PFSK-1 (cell line): ENCODE results near the gene HS6ST1.

Experiments used
- FOXP2 ChIP-seq: optimal IDR thresholded peaks from 2 replicates; pipeline ENCODE3; 2011; ENCODE audit warnings: borderline replicate concordance, control low read depth, inconsistent platforms; ENCODE audit not compliant: insufficient read depth; ENCODE audit errors: extremely low read length, extremely low read depth
- POLR2AphosphoS5 ChIP-seq: IDR thresholded peaks from 2 replicates; pipeline ENCODE4 v1.6.1; 2012; ENCODE audit warnings: low read depth, mild to moderate bottlenecking, control low read depth, low read length, moderate library complexity
- REST ChIP-seq, 2 experiments: IDR thresholded peaks; 2 replicates each; pipeline versions ENCODE4 v1.6.1 to v1.8.0; 2011 to 2012; ENCODE audit warnings: low read depth in 2 of 2, low read length in 2 of 2, control low read depth in 1 of 2, inconsistent platforms in 1 of 2, mild to moderate bottlenecking in 1 of 2, moderate library complexity in 1 of 2; ENCODE audit not compliant: insufficient read depth in 1 of 2
- SIN3A ChIP-seq: IDR thresholded peaks from 2 replicates; pipeline ENCODE4 v1.6.1; 2012; ENCODE audit warnings: mild to moderate bottlenecking, low read length, moderate library complexity, borderline replicate concordance; ENCODE audit not compliant: insufficient read depth
- TAF1 ChIP-seq: IDR thresholded peaks from 2 replicates; pipeline ENCODE4 v1.6.1; 2012; ENCODE audit warnings: low read length, control low read depth, borderline replicate concordance; ENCODE audit not compliant: insufficient read depth

The HS6ST1 gene

GRCh38 chr2:128330583-128330982 lies 11.9 kb upstream of the HS6ST1 start:
- TF ChIP-seq SIN3A: no peak
- no peak for TF ChIP-seq FOXP2
- TF ChIP-seq TAF1: no peak
- TF ChIP-seq REST (IDR thresholded peaks at IDR 0.05; ENCODE audit: insufficient read depth in 1 of 2, low read depth in 2 of 2, low read length in 2 of 2): no peak
- TF ChIP-seq POLR2AphosphoS5: no peak

GRCh38 chr2:128329607-128330006 lies 10.9 kb upstream of the HS6ST1 start:
- TF ChIP-seq REST (IDR thresholded peaks at IDR 0.05; ENCODE audit: insufficient read depth in 1 of 2, low read depth in 2 of 2, low read length in 2 of 2) (no peak), POLR2AphosphoS5 (no peak), FOXP2 (no peak), TAF1 (no peak), SIN3A (no peak)

- TF ChIP-seq REST (IDR thresholded peaks at IDR 0.05; ENCODE audit: insufficient read depth in 1 of 2, low read depth in 2 of 2, low read length in 2 of 2): no peak
- TF ChIP-seq TAF1: no peak
- no peak for TF ChIP-seq FOXP2
- TF ChIP-seq SIN3A: no peak
- no peak for TF ChIP-seq POLR2AphosphoS5
Measured at GRCh38 chr2:128327180-128327964, 8.7 kb upstream of the HS6ST1 start.

- TF ChIP-seq SIN3A (no peak), POLR2AphosphoS5 (no peak), TAF1 (no peak), REST (IDR thresholded peaks at IDR 0.05; ENCODE audit: insufficient read depth in 1 of 2, low read depth in 2 of 2, low read length in 2 of 2) (no peak)
Measured at GRCh38 chr2:128326346-128326745, 7.7 kb upstream of the HS6ST1 start.
